ENCODE data around the gene NPAS1. TPM values are rescaled to one million over a fixed set of nuclear protein-coding genes. Genes with fewer than 3 reads are reported as not detected.

The NPAS1 gene
- total RNA-seq, 1 experiment from 2014 or later, result 2.8 TPM

- intact Hi-C loops (cut with micrococcal nuclease; ENCODE audit: unreplicated experiment), result no loop called here
- Mint-ChIP-seq H3K4me1 (ENCODE audit: low read depth, unreplicated experiment) (no peaks in the 10 kb centered on the region), H3K27me3 (ENCODE audit: insufficient read depth, unreplicated experiment) (no peaks in the 10 kb centered on the region), H3K27ac (ENCODE audit: unreplicated experiment) (no peak overlapping the region), H3K9me3 (ENCODE audit: unreplicated experiment) (no peaks in the 10 kb centered on the region), H3K36me3 (ENCODE audit: insufficient read depth, unreplicated experiment) (peaks cover 85% of the 10 kb centered on the region), H3K4me3 (ENCODE audit: unreplicated experiment) (no peak overlapping the region)
- Histone ChIP-seq H3K36me3 (ENCODE audit: control insufficient read depth, insufficient read depth, low read length) (peaks cover 10% of the 10 kb centered on the region), H3K4me1 (no peaks in the 10 kb centered on the region), H3K9me3 (no peaks in the 10 kb centered on the region), H3K27me3 (replicated peaks; ENCODE audit: control insufficient read depth, insufficient read depth, low read length) (no peaks in the 10 kb centered on the region), H3K4me3 (ENCODE audit: low read depth, low read length) (no peak overlapping the region)
- CTCF ChIA-PET, result no interaction called here
- no peak for TF ChIP-seq CTCF (IDR thresholded peaks at IDR 0.05; ENCODE audit: insufficient read depth in 1 of 2, low read depth in 1 of 2, low read length in 1 of 2, severe bottlenecking in 1 of 2, unreplicated experiment in 1 of 2)
- BruUV-seq (replicated peaks), result no TSS peak
- POLR2A ChIA-PET, result no interaction called here
- DNase-seq, result no peak
These were observed 20.3 kb upstream of the NPAS1 start for GRCh38 chr19:46999377-46999776.

- H3K27ac Mint-ChIP-seq (ENCODE audit: unreplicated experiment), result no peak overlapping the region
These were observed 19.8 kb upstream of the NPAS1 start for GRCh38 chr19:46999878-47000277.

GRCh38 chr19:47000373-47000772 lies 19.3 kb upstream of the NPAS1 start:
- no TSS peak for BruUV-seq (replicated peaks)
- DNase-seq, result no peak
- Mint-ChIP-seq H3K27me3 (ENCODE audit: insufficient read depth, unreplicated experiment) (no peaks in the 10 kb centered on the region), H3K9me3 (ENCODE audit: unreplicated experiment) (no peaks in the 10 kb centered on the region), H3K4me3 (ENCODE audit: unreplicated experiment) (no peak overlapping the region), H3K4me1 (ENCODE audit: low read depth, unreplicated experiment) (no peaks in the 10 kb centered on the region), H3K36me3 (ENCODE audit: insufficient read depth, unreplicated experiment) (peaks cover 86% of the 10 kb centered on the region), H3K27ac (ENCODE audit: unreplicated experiment) (no peak overlapping the region)
- POLR2A ChIA-PET, result no interaction called here
- CTCF ChIA-PET, result no interaction called here
- no peak for TF ChIP-seq CTCF (IDR thresholded peaks at IDR 0.05; ENCODE audit: insufficient read depth in 1 of 2, low read depth in 1 of 2, low read length in 1 of 2, severe bottlenecking in 1 of 2, unreplicated experiment in 1 of 2)
- Histone ChIP-seq H3K9me3 (no peaks in the 10 kb centered on the region), H3K4me1 (no peaks in the 10 kb centered on the region), H3K4me3 (ENCODE audit: low read depth, low read length) (no peak overlapping the region), H3K27me3 (replicated peaks; ENCODE audit: control insufficient read depth, insufficient read depth, low read length) (no peaks in the 10 kb centered on the region), H3K36me3 (ENCODE audit: control insufficient read depth, insufficient read depth, low read length) (peaks cover 10% of the 10 kb centered on the region)
- intact Hi-C loops (cut with micrococcal nuclease; ENCODE audit: unreplicated experiment), result no loop called here

More at GRCh38 chr19:46999878-47000277, 19.8 kb upstream of the NPAS1 start:
- ChIA-PET POLR2A (no interaction called here), CTCF (no interaction called here)
- no TSS peak for BruUV-seq (replicated peaks)
- Histone ChIP-seq H3K4me3 (ENCODE audit: low read depth, low read length) (no peak overlapping the region), H3K4me1 (no peaks in the 10 kb centered on the region), H3K9me3 (no peaks in the 10 kb centered on the region), H3K36me3 (ENCODE audit: control insufficient read depth, insufficient read depth, low read length) (peaks cover 10% of the 10 kb centered on the region), H3K27me3 (replicated peaks; ENCODE audit: control insufficient read depth, insufficient read depth, low read length) (no peaks in the 10 kb centered on the region)
- no peaks in the 10 kb centered on the region for H3K4me1 Mint-ChIP-seq (ENCODE audit: low read depth, unreplicated experiment)
- DNase-seq, result no peak
- TF ChIP-seq CTCF (IDR thresholded peaks at IDR 0.05; ENCODE audit: insufficient read depth in 1 of 2, low read depth in 1 of 2, low read length in 1 of 2, severe bottlenecking in 1 of 2, unreplicated experiment in 1 of 2), result no peak
- H3K27me3 Mint-ChIP-seq (ENCODE audit: insufficient read depth, unreplicated experiment), result no peaks in the 10 kb centered on the region
- intact Hi-C loops (cut with micrococcal nuclease; ENCODE audit: unreplicated experiment), result no loop called here
- no peak overlapping the region for H3K4me3 Mint-ChIP-seq (ENCODE audit: unreplicated experiment)
- no peaks in the 10 kb centered on the region for H3K9me3 Mint-ChIP-seq (ENCODE audit: unreplicated experiment)
- peaks cover 86% of the 10 kb centered on the region for H3K36me3 Mint-ChIP-seq (ENCODE audit: insufficient read depth, unreplicated experiment)
